ENCODE results near the gene TRMT1.

The TRMT1 gene

GRCh38 chr19:13122980-13123957 lies 6.7 kb upstream of the TRMT1 start:
- no peak for TF ChIP-seq EGR1 (IDR thresholded peaks at IDR 0.05)
- no peak for TF ChIP-seq RAD21 (IDR thresholded peaks at IDR 0.05; ENCODE audit: low read depth)
- TF ChIP-seq EP300 (IDR thresholded peaks at IDR 0.05; ENCODE audit: borderline replicate concordance): no peak
- no peak for TF ChIP-seq CREB1 (IDR thresholded peaks at IDR 0.05; ENCODE audit: low read depth)
- TF ChIP-seq, protein P1, sequence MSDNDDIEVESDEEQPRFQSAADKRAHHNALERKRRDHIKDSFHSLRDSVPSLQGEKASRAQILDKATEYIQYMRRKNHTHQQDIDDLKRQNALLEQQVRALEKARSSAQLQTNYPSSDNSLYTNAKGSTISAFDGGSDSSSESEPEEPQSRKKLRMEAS (IDR thresholded peaks at IDR 0.05): no peak
- no peak for TF ChIP-seq ZBTB7A (IDR thresholded peaks at IDR 0.05; ENCODE audit: low read depth)
- no peak for TF ChIP-seq FOXM1 (IDR thresholded peaks at IDR 0.05; ENCODE audit: borderline replicate concordance, low read depth)
- TF ChIP-seq TAF1 (IDR thresholded peaks at IDR 0.05; ENCODE audit: low read depth): no peak
- TF ChIP-seq, protein P2, sequence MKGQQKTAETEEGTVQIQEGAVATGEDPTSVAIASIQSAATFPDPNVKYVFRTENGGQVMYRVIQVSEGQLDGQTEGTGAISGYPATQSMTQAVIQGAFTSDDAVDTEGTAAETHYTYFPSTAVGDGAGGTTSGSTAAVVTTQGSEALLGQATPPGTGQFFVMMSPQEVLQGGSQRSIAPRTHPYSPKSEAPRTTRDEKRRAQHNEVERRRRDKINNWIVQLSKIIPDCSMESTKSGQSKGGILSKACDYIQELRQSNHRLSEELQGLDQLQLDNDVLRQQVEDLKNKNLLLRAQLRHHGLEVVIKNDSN (IDR thresholded peaks at IDR 0.05): no peak
- no peak for TF ChIP-seq NFIC (IDR thresholded peaks at IDR 0.05)
- no peak for TF ChIP-seq CEBPB (IDR thresholded peaks at IDR 0.05)
- TF ChIP-seq REST (IDR thresholded peaks at IDR 0.05; ENCODE audit: low read depth): no peak
- TF ChIP-seq YY1 (IDR thresholded peaks at IDR 0.05; ENCODE audit: low read depth): no peak
- no peak for TF ChIP-seq TEAD4 (IDR thresholded peaks at IDR 0.05)
- no peak for TF ChIP-seq TCF12 (IDR thresholded peaks at IDR 0.05; ENCODE audit: low read depth)

- no peak for TF ChIP-seq TCF12 (IDR thresholded peaks at IDR 0.05; ENCODE audit: low read depth)
- no peak for TF ChIP-seq EGR1 (IDR thresholded peaks at IDR 0.05)
- TF ChIP-seq FOXM1 (IDR thresholded peaks at IDR 0.05; ENCODE audit: borderline replicate concordance, low read depth): no peak
- no peak for TF ChIP-seq YY1 (IDR thresholded peaks at IDR 0.05; ENCODE audit: low read depth)
- TF ChIP-seq, protein P1 (IDR thresholded peaks at IDR 0.05): no peak
- TF ChIP-seq TAF1 (IDR thresholded peaks at IDR 0.05; ENCODE audit: low read depth): no peak
- no peak for TF ChIP-seq CEBPB (IDR thresholded peaks at IDR 0.05)
- no peak for TF ChIP-seq CREB1 (IDR thresholded peaks at IDR 0.05; ENCODE audit: low read depth)
Measured at GRCh38 chr19:13122275-13122878, 5.8 kb upstream of the TRMT1 start.

GRCh38 chr19:13121551-13122274 lies 5.2 kb upstream of the TRMT1 start:
- no peak for TF ChIP-seq TAF1 (IDR thresholded peaks at IDR 0.05; ENCODE audit: low read depth)
- TF ChIP-seq TEAD4 (IDR thresholded peaks at IDR 0.05): no peak
- no peak for TF ChIP-seq TCF12 (IDR thresholded peaks at IDR 0.05; ENCODE audit: low read depth)
- no peak for TF ChIP-seq ZBTB7A (IDR thresholded peaks at IDR 0.05; ENCODE audit: low read depth)

- TF ChIP-seq TCF12 (IDR thresholded peaks at IDR 0.05; ENCODE audit: low read depth) (no peak), REST (IDR thresholded peaks at IDR 0.05; ENCODE audit: low read depth) (no peak), YY1 (IDR thresholded peaks at IDR 0.05; ENCODE audit: low read depth) (no peak), RAD21 (IDR thresholded peaks at IDR 0.05; ENCODE audit: low read depth) (no peak), ZBTB7A (IDR thresholded peaks at IDR 0.05; ENCODE audit: low read depth) (no peak), CEBPB (IDR thresholded peaks at IDR 0.05) (no peak), EP300 (IDR thresholded peaks at IDR 0.05; ENCODE audit: borderline replicate concordance) (no peak), TAF1 (IDR thresholded peaks at IDR 0.05; ENCODE audit: low read depth) (no peak), CREB1 (IDR thresholded peaks at IDR 0.05; ENCODE audit: low read depth) (no peak), TEAD4 (IDR thresholded peaks at IDR 0.05) (no peak), EGR1 (IDR thresholded peaks at IDR 0.05) (no peak), NFIC (IDR thresholded peaks at IDR 0.05) (no peak), FOXM1 (IDR thresholded peaks at IDR 0.05; ENCODE audit: borderline replicate concordance, low read depth) (no peak)
- TF ChIP-seq, protein P2 (IDR thresholded peaks at IDR 0.05): no peak
- TF ChIP-seq, protein P1 (IDR thresholded peaks at IDR 0.05): no peak
Measured at GRCh38 chr19:13120817-13121216, 4.3 kb upstream of the TRMT1 start.

Data from Ishikawa (cell line).